22Rv1 (cell line): ENCODE data around the gene STK38.

ENCODE experiments used
- CTCF ChIP-seq: fragments of 450-650 bp; IDR thresholded peaks from 2 replicates; pipeline ENCODE4 v1.5.1; 2017; ENCODE audit warnings: mild to moderate bottlenecking
- ZFX ChIP-seq: fragments of 450-650 bp; IDR thresholded peaks from 2 replicates; pipeline ENCODE4 v1.6.1; 2017; ENCODE audit warnings: antibody characterized with exemption, borderline replicate concordance

GRCh38 chr6:36542041-36542440, 5.2 kb downstream of the STK38 start:
- TF ChIP-seq CTCF (no peak), ZFX (no peak)
